Right lobe of liver (tissue), 4 donors: ENCODE results near the gene CDYL.

ENCODE experiments used
- POLR2A ChIP-seq: fragments of 450-650 bp; IDR thresholded peaks from one replicate; pipeline ENCODE4 v1.6.1; 2017; ENCODE audit warnings: antibody characterized with exemption, mild to moderate bottlenecking
- TF ChIP-seq, protein P1 (sequence below), 4 donors: fragments of 200-600 bp in 3 of 4; fragments of 450-650 bp in 1 of 4; IDR thresholded peaks; one replicate each; pipeline versions ENCODE4 v1.5.1 to v1.8.0; 2016 to 2022; ENCODE audit warnings: antibody characterized with exemption in 4 of 4, mild to moderate bottlenecking in 2 of 4
- donor health status: DM: no; HTN: no; CAD: no.
- donor health status: DM: no; HTN: no; CAD: no.
- donor health status: DM: no; HTN: yes; CAD: no.

DNA sequence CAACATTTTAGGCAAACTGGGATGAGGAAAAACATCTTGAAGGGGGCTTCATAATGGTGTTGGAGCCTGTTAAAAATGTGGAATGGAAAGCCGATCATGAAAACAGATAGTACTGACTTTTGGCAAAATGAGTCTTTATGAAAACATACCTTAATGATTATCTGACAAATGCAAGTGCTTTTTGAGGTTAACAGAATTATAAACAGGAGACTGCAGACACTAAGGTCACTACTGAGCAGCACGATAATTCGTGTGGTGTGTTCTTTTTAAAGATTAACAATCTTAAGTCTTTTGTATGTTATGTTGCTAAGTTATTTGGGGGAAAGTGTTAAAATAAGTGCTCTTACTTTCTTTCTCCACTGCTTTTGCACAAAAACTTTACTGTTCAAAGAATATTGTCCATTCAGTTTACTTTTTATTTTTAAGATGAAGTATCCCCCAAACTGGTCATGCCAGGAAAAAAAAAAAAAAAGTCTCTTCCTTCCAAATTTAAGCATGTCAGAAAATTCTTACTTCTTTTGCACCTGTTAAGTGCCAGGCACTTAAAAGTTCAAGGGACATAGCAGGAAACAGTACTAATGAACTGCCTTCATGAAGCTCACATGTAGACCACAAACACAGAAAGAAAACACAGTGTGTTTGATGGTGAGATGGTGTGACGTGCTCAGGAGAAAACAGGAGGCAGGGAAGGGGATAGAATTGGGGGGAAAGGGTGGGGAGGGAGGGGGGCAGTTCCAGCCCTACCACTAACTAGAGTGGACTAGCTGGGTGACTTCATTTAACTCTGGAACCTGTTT lies 73.2 kb downstream of the CDYL start:
- TF ChIP-seq, protein P1, sequence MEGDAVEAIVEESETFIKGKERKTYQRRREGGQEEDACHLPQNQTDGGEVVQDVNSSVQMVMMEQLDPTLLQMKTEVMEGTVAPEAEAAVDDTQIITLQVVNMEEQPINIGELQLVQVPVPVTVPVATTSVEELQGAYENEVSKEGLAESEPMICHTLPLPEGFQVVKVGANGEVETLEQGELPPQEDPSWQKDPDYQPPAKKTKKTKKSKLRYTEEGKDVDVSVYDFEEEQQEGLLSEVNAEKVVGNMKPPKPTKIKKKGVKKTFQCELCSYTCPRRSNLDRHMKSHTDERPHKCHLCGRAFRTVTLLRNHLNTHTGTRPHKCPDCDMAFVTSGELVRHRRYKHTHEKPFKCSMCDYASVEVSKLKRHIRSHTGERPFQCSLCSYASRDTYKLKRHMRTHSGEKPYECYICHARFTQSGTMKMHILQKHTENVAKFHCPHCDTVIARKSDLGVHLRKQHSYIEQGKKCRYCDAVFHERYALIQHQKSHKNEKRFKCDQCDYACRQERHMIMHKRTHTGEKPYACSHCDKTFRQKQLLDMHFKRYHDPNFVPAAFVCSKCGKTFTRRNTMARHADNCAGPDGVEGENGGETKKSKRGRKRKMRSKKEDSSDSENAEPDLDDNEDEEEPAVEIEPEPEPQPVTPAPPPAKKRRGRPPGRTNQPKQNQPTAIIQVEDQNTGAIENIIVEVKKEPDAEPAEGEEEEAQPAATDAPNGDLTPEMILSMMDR (IDR thresholded peaks at IDR 0.05), result no peak
- no peak for TF ChIP-seq POLR2A
